NAMALWA (cell line): ENCODE results near the gene GALNT7.
"Not testable (repeated sequence)": the region's sequence is repeated elsewhere in the genome, so short reads cannot be mapped to it uniquely, and the experiment has no call there.

Source experiments
- DNase-seq: peaks from one replicate; pipeline ENCODE4 v3.0.0-alpha.2; 2015; ENCODE audit warnings: low spot score

GALNT7 gene, protein sequence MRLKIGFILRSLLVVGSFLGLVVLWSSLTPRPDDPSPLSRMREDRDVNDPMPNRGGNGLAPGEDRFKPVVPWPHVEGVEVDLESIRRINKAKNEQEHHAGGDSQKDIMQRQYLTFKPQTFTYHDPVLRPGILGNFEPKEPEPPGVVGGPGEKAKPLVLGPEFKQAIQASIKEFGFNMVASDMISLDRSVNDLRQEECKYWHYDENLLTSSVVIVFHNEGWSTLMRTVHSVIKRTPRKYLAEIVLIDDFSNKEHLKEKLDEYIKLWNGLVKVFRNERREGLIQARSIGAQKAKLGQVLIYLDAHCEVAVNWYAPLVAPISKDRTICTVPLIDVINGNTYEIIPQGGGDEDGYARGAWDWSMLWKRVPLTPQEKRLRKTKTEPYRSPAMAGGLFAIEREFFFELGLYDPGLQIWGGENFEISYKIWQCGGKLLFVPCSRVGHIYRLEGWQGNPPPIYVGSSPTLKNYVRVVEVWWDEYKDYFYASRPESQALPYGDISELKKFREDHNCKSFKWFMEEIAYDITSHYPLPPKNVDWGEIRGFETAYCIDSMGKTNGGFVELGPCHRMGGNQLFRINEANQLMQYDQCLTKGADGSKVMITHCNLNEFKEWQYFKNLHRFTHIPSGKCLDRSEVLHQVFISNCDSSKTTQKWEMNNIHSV

DNA sequence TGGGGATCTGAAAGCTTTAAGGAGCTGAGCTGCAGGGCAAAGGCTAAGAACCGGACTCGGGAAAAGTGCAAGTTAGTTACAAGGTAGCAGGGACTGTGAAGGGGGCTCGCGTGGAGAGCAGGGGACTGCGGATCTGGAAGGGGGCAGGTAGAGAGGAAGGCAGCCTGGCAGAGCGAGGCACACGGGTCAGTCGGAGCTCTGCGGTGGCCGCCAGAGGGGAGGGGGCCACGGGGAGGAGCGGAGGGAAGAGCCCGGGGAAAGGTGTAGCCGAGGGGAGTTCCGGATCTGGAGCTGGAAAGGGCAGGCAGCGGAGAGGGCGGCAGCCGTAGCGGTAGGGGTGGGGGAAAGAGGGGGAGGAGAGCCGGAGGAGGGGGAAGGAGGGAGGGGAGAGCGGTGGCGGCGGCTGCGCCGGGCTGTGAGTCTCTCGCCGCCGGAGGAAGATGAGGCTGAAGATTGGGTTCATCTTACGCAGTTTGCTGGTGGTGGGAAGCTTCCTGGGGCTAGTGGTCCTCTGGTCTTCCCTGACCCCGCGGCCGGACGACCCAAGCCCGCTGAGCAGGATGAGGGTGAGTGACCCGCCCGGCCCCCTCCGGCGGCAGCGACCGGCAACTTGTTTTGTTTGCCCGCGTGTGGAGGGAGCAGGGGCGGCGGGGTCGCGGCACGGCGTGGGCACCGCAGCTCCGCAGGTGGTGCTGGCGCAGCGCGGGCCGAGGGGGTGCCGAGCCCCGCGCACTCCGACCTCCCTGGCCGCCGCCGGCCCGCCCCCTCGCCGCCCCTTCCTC lies at the start of gene GALNT7:
Gene GALNT7, plus strand, starts transcription at position 416 of the 782 bp plus-strand sequence. Its CDS starts 25 bp downstream, at position 441.
- peak; percentile 68 for DNase-seq

DNA sequence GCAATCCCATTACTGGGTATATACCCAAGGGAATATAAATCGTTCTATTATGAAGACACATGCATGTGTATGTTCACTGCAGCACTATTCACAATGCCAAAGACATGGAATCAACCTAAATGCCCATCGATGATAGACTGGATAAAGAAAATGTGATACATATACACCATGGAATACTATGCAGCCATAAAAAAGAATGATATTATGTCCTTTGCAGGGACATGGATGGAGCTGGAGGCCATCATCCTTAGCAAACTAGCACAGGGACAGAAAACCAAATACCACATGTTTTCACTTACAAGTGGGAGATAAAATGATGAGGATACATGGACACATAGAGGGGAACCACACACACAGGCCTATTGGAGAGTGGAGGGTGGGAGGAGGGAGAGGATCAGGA lies 49.8 kb upstream of the GALNT7 start:
- not testable (repeated sequence) for DNase-seq

DNA sequence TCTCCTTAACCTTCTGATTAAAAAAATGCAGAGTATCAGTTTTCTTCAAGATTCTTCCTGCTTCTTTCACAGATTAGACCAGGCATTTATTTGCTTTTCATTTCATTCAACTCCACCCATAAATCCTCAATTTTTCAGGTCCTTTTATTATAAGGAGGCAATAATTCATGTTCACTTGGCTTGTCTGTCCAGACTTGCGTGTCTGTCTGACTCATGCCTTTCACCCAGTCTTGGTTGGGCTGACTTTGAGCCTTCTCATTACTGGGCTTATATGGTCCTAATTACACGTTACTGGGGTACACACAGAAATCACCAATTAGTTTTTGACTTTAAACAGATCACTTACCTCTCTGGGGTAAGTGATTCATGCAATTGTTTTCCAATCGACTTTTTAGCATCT lies 48.8 kb upstream of the GALNT7 start:
- DNase-seq: no peak

DNA sequence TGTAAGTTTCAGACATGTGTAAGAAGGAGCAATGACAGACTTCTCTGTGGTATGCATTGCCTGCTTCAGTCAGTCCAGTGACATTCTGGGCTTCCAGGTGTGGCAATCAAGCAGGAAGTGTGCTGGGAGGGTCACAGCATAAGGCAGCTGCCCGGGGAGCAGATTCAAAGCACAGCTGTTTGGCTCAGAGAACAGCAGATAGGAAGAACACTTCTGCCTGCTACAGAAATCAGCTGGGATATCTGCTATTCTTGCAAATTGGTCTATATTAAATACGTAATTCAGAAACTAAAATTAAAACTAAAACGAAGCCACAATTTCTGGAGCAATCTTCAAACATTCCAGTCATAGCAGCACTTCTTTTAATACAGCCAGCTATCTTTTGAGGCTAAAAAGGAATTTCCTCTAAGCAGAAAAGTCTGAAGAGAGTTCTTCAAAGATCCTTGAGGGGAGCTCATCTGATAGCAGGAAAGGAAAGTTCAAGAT lies 47.5 kb upstream of the GALNT7 start:
- DNase-seq: peak; percentile 76

DNA sequence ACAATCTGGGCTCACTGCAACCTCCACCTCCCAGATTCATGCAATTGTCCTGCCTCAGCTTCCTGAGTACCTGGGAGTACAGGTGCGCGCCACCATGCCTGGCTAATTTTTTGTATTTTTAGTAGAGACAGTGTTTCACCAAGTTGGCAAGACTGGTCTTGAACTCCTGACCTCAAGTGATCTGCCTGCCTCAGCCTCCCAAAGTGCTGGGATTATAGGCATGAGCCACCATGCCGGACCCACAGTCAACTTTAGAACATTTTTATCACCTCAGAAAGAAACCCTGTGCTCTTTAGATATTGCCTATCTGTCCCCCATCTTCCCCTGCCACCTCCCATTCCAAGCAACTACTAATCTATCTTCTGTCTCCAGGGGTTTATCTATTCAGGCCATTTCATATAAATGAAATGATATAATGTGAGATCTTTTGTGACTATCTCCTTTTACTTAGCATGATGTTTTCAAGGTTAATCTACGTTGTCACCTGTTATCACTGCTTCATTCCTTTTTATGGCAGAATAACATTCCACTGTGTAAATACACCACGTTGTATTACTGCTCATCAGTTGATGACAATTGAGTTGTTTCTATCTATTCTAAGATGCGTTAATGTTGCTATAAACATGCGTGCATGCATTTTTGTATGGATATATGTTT lies 44.3 kb upstream of the GALNT7 start:
- no peak for DNase-seq

DNA sequence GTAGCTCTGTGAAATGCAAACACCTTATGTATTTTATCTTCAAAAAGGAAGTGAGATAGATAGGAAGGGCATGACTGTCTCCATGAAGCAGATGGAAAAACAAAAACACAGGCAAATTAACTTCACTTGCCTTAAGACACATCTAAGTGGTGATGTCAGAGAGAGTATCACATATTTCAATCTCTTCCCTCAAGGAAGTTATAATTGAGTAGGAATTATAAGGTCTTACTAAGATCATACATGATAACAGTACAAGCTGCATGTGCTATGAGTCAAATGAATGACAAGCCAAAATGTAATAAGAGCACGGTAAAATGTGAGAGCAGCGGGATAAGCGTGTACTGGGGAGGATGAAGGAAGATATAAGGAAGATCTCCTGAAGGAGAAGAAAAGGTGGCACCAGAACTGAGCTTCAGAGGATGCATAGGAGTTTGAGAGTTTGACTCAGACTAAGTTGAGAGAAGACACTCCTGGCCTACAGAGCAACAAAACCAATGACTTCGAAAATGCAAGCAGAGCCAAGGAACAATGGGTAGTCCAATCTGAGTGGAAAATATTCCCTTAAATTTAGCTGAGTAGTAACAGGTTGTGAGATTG lies 43.3 kb upstream of the GALNT7 start:
- DNase-seq: no peak

DNA sequence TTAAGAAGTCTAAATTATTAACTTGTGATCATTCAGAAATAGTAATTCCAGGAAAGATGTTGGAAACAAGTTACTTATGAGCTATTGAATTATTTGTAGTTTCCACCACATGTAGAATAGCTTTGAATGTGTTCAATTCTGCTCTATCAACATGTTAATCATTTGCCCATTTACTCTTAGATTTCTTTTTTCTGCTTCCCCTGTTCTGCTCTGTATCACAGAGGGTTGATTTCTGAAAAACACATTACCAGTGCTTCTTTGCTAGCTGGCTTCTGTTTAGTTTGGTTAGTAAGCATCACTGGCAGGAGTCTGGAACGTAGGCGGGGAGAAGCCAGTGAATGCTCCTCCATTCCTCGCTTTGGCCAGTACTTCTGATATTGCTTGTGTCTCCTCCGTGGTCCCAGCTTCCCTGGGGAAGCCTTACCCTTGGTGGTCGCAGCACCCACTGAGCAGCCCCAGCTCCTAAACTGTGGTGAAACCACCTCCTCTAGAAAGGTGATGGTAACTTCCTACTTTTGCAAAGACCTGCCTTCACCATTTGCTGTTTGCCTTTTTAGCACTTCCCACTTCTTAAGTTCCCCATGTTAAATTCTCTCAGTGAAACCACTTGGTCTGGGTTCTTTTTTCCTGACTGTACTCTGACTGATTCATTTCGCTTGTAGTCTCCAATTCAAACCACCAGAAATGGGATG lies 40.3 kb upstream of the GALNT7 start:
- DNase-seq: no peak

DNA sequence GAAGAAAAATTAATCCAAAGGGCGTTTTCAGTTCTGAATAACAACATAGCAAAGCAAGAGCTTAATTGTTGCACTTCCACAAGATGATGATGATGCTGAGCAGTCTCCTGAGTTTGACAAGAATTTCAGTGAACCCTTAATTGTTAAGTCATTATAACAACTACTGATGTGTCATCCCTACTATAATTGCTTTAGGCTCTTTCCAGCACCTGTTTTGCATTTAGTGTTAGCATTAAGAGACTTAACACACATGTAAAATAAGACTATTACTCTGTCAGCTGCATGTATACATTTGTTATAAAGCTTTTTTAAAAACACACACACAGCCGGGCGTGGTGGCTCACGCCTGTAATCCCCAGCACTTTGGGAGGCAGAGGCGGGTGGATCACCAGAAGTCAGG lies 37.9 kb upstream of the GALNT7 start:
- no peak for DNase-seq

DNA sequence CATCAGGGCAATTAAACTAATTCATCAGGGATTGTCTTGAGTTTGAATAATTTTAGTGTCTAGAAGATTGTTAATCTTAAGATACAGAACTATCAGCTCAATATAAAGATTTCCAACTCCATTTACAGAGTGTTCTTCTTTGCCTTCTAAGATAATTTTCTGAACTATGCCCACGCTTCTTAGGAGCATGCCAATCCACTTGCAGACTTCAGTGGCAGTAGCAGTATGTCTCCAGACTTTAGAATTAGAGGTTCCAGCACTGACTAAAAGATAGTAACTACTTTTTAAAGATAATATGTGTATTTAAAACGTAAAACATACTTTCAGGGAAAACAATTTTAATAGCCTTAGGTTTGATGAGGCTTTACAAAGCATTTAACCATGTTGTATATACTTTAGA lies 34.2 kb upstream of the GALNT7 start:
- no peak for DNase-seq

DNA sequence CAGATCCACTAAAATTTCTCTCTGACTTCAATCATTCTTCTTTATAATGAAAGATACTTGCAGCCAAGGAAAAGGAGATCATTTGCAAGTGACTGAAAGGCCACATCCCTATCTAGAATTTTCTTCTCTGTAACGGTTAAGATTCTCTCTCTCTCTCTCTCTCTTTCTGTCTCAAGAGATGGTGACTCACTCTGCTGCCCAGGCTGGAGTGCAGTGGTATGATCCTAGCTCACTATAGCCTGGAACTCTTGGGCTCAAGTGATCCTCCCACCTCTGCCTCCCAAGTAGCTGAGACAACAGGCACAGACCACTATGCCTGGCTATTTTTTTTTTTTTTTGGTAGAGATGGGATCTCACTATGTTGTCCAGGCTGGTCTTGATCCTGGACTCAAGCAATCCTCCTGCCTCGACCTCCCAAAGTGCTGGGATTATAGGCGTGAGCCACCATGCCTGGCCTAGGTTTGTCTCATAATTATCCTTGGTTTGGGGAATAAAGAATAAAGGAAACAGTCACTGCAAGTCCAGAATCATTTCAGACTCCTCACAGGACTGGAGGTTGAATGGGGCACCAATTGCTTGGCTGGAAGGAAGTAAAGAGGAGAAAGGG lies 33.3 kb upstream of the GALNT7 start:
- no peak for DNase-seq

DNA sequence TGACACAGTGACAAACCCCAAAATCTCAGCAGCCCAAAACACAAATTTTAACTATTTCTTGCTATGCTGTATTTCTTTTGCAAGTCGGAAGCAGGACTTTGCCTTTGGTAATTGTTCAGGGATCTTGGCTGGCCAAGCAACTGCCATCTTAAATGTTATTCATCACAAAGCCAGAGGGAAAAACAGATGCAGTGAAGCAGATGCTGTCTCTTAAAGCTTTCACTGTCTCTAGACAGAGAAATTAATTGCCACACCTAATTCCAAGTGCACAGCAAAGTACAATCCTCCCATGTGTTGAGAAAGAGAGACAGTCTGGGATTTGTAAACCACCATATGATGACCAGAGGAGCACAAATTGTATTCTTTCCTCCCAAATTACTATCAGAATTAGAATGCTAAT lies 30.0 kb upstream of the GALNT7 start:
- DNase-seq: no peak

DNA sequence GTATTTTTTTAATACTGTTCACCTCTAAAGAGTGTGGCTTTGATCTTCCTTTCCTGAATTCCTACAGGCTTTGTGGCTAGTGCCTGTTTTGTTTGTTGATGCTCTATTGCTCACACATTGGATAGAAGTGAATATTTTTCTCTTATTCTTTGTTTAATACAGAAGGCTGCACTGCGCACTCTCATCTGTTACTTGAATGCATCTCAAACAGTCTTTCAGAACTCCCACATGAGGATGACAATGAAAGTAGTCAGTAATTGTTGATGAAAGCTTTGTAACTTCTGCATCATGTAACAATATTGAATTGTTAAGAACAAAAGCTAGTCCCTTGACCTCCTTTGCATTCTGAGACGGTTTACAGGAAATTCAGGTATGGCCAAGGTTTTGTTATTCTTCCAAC lies 29.1 kb upstream of the GALNT7 start:
- no peak for DNase-seq

DNA sequence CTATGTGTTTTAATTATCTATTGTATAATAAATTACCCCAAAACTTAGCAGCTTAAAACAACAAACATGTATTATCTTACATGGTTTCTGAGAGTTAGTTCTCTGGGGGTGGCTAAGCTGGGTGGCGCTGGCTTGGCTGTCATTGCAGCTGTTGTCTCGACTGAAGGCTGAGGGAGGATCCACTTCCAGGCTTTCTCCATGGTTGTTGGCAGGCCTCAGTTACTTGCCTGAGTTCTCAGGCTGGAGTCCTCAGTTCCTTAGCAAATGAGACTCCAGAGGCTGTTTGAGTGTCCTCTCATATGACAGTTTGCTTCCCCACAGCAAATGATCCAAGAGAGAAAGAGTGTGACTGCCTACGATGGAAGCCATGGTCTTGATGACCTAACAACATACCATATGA lies 23.5 kb upstream of the GALNT7 start:
- DNase-seq: no peak

DNA sequence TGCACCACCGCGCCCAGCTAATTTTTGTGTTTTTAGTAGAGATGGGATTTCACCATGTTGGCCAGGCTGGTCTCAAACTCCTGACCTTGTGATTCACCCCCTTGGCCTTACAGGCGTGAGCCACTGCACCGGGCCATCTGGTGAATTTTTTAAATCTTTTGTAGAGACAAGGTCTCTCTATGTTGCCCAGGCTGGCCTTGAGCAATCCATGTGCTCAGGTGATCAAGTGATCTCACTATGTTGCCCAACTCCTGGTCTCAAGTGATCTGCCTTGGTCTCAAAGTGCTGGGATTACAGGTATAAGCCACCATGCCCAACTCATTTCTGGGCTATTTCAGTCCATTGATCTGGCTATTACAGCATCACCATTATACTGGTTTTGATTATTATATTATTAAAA lies 22.2 kb upstream of the GALNT7 start:
- DNase-seq: no peak

DNA sequence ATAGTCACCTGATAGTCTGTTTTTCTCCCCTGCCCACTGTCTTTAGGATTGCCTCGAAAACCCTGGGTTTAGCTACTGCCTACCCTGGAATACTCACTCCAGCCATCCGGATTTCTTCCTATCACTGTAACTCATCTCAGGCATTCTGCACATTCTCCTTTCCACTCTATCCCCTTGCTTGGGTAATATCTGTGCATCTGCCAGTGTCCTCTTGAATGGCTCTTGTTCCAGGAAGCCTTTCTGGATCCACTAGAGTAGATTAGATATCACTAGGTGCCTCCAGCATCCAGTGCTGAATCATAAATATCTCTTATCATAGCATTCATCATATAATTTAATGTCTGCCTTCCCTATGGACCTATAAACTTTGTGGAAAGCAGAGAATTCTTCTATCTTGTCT lies 17.1 kb upstream of the GALNT7 start:
- DNase-seq: no peak

DNA sequence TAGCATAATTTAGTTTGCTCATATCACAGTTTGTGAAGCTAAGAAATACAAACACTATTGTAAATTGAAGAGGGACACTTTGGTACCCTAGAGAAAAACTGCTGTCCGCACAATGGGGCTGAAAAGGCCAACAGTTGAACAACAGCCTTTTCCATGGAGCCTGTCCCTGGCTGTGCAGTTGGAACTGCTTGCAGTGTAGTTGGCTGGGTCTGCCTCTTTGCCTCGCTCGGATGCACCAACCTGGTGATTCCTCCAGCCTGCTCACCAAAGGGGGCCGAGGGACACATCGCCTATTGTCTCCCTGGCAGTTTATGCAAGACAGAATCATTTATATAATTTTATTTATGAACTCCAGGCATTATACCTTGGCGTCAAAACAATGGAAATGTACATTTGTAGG lies 16.5 kb upstream of the GALNT7 start:
- DNase-seq: no peak

DNA sequence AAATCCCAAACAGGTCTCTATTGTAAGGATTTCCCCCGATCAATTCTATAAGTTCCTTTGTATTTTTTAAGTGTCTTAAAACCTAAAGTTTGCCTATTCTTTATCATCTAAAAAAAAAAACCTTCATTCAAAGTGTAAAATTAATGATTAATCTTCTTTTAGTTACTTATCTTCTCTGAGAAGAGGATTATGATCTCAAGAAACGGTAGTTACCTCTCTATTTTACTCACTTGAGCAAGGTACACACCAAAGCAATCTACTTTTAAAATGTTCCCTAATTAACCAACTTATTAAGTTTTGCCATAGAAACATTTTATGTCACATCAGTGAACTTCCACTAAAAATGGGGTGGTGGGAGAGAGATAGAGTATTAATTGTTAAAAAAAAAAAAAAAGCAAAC lies 15.2 kb upstream of the GALNT7 start:
- DNase-seq: no peak

DNA sequence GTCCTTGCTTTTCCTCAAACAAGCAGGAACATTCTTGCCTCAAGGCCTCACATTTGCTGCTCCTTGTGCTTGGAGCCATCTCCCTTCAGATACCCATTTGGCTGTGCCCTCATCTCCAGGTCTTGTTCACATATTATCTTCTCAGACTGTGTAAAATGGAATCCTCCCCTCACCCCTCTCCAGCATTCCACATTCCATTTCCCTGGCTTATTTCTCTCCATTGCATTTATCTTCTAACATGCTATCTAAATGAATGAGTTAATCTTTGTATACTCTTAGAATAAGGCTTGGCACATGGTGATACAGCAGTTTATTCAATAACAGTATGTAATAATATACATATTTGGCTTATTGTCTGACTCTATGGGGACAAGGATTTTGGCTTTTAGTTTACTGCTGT lies 8.8 kb upstream of the GALNT7 start:
- no peak for DNase-seq

DNA sequence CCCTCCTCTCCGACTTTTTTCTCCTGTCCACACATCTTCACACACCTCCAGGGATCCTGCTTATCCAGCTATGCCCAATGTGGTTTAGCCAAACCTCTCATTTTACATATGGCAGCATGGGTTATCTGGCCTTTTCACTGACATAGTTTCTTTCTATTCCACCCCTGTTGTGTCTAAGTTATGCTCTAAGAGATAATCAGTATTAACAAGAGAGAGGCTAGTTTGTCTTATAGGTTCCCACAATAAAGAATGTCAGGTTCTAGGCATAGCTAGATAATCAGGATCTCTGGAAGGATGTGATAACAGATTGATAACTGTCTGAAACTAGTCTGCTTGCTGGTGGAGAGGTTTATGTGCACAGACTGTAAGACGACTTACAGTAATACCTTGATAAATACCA lies 7.7 kb upstream of the GALNT7 start:
- DNase-seq: no peak

DNA sequence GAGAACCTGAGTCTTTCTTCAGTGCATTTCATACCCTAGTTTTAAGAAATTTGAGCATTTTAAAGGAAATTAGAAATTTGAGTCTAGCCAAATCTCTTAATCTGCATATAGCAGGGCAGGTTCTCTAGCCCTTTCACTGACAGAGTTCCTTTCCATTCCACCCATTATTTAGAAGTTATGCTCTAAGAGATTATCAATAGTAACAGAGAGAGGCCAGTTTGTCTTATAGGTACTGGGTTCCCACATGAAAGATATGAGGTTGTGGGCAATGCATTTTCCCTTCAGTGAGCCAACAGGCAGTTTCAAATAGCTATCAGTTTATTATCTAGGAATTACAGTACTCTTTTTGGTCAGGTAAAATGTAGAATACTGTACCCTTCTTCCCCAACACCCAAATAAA lies 7.3 kb upstream of the GALNT7 start:
- no peak for DNase-seq

DNA sequence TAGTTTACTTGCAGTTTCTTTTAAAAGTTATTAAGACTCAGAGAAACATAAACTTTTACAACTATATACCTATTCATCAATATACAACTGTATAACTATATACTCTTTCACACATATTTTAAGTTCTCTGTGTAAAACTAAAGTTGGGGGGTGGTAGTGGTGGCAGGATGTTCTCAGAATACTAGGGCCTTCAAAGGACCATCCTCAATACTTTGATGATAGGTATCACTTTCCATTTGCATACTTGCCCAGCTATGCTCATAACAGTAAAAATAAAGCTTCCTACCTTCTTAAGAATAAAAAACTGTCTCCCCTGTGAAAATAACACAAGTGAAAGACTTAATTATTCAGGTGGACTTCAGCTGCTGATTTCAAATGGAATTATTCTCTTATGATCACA lies 2.9 kb upstream of the GALNT7 start:
- DNase-seq: no peak
